Panc1 (cell line): Measurements from ENCODE around the gene CEBPZ.
A peak's percentile ranks its signal among the peaks of the same experiment; 100 is the strongest.

ENCODE experiments used
- CTCF ChIP-seq: fragments of 450-650 bp; IDR thresholded peaks from 2 replicates; pipeline ENCODE4 v1.5.1; 2017; ENCODE audit warnings: mild to moderate bottlenecking
- POLR2AphosphoS5 ChIP-seq: IDR thresholded peaks from 2 replicates; pipeline ENCODE4 v1.6.1; 2012; ENCODE audit warnings: mild to moderate bottlenecking, low read depth, low read length, moderate library complexity
- REST ChIP-seq, 2 experiments: IDR thresholded peaks; 2 replicates each; pipeline ENCODE4 v1.6.1; 2011 to 2012; ENCODE audit warnings: low read depth in 2 of 2, control low read depth in 1 of 2, low read length in 1 of 2, mild to moderate bottlenecking in 1 of 2, moderate library complexity in 1 of 2; ENCODE audit not compliant: insufficient read depth in 1 of 2
- SIN3A ChIP-seq: IDR thresholded peaks from 2 replicates; pipeline ENCODE4 v1.6.1; 2012; ENCODE audit warnings: low read depth, mild to moderate bottlenecking, low read length, moderate library complexity, borderline replicate concordance; ENCODE audit not compliant: insufficient read depth
- TCF7L2 ChIP-seq: IDR thresholded peaks from 2 replicates; pipeline ENCODE4 v1.6.1; 2011; ENCODE audit warnings: mild to moderate bottlenecking, low read depth, low read length, inconsistent platforms

GRCh38 chr2:37168217-37168981, 63.0 kb downstream of the CEBPZ start:
- TF ChIP-seq CTCF (peak; percentile 89), REST (IDR thresholded peaks at IDR 0.05; ENCODE audit: insufficient read depth in 1 of 2, low read depth in 2 of 2, low read length in 1 of 2) (no peak), POLR2AphosphoS5 (no peak), SIN3A (no peak), TCF7L2 (no peak)
